HL-60/S4 treated with retinoic acid at 250 ng/mL for 4 days and 3 days (cell line): Measurements from ENCODE around the gene KLF14.
"Not testable (repeated sequence)": the region's sequence is repeated elsewhere in the genome, so short reads cannot be mapped to it uniquely, and the experiment has no call there.

Source experiments
- in situ Hi-C: fragments of 300-500 bp; cut with MboI; formaldehyde crosslinking; loops from 2 replicates; pipeline ENCODE4 v1.7.0; 2022; ENCODE audit warnings: low sequenced_read_pairs

Gene KLF14

GRCh38 chr7:130721486-130722277 is 12.3 kb downstream of the KLF14 start:
- in situ Hi-C loops: no loop called here

- in situ Hi-C loops: no loop called here
Observed at GRCh38 chr7:130719541-130719940, 14.5 kb downstream of the KLF14 start.

DNA sequence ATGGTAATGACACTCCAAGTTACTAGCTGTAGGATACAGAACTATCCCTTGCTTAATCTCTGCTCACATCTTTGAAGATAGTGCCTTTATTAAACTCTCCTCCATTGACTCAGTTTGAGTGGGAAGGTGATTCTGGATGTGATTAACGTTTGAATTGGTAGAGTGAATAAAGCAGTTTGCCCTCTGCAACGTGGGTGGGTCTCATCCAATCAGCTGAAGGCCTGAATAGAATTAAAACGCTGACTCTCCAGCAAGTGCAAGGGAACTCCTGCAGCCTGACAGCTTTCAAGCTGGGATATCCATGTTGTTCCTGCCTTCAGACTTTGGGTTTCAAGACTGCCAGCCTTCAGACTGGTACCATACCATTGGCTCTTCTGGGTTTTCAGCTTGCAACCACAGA is 21.6 kb downstream of the KLF14 start:
- in situ Hi-C loops: no loop called here

GRCh38 chr7:130708766-130709165 is 25.2 kb downstream of the KLF14 start:
- in situ Hi-C loops: no loop called here

DNA sequence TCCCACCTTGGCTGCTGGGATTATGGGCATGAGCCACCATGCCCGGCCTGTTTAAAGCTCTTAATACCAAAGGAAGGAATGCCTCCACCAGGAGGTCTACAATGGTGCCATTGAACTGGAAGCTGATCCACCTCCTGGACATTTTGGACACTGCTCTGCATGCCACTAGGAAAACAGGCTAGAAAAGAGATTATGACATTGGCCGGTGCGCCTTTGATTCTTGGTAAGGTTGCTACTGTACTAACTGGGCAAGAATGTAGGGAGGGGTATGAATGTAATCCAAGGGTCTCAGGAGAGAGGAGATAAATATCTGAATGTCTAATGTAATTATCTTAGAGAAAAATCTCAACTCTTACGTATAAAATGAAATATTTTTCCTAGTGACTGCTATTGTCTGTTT is 26.0 kb downstream of the KLF14 start:
- in situ Hi-C loops: no loop called here

GRCh38 chr7:130703851-130704250 is 30.2 kb downstream of the KLF14 start:
- in situ Hi-C loops: no loop called here

GRCh38 chr7:130701650-130702049 is 32.4 kb downstream of the KLF14 start:
- in situ Hi-C loops: no loop called here

DNA sequence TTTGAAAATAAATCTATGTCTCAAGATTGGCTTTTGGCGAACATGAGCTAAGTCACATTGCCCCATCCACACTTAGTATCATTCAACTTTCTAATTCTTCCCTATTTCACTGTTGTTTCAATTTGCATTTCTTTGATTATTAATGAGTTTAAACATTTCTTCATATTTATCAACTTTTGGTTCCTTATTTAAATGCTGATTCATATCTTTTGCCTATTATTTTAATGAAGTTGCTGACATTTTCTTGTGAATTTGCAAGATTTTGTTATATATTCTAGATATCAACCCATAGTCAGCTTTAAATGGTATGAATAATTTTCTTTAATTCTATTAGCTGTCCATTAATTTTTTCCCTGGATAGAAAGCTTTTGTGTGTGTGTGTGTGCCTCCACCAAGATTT is 33.2 kb downstream of the KLF14 start:
- in situ Hi-C loops: no loop called here

DNA sequence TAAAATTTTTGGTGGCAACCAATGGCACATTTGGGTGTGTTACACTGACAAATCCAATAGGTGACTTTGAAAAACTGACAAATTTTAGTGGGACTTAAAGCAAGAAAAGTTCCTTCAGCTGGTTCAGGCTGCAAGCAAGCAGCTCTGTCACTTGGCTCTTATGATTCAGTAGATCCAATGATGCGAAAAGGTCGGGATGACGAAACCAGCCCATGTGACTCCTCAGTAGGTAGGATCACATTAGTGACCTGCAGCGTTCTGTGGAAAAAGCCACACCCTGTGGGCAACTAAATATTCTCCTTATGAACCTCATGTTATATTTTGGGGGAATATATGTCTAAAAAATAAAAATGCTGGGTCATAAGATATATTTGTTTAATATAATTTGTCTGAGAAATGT is 34.3 kb downstream of the KLF14 start:
- in situ Hi-C loops: no loop called here

- in situ Hi-C loops: no loop called here
Observed at GRCh38 chr7:130697820-130698219, 36.2 kb downstream of the KLF14 start.

DNA sequence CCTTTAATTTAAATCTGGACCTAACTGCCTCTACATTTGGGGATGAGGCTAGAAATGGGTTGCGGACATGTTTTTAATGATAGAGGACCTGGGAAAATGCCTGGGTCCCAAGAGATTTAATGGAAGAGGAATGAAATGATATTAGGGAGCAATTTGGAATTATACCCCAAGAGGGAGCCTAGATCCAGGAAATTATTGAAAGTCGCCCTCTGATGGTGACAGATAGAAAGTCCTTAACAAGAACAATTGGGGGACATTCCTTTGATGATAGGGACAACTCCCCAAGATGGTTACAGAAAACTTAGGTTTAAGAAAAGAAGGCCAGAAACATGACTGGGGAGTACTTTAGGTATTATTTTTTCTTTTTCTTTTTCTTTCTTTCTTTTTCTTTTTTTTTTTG is 38.2 kb downstream of the KLF14 start:
- in situ Hi-C loops: no loop called here

- in situ Hi-C loops: not testable (repeated sequence)
Observed at GRCh38 chr7:130692396-130692795, 41.6 kb downstream of the KLF14 start.

GRCh38 chr7:130689683-130690082 is 44.3 kb downstream of the KLF14 start:
- in situ Hi-C loops: no loop called here

DNA sequence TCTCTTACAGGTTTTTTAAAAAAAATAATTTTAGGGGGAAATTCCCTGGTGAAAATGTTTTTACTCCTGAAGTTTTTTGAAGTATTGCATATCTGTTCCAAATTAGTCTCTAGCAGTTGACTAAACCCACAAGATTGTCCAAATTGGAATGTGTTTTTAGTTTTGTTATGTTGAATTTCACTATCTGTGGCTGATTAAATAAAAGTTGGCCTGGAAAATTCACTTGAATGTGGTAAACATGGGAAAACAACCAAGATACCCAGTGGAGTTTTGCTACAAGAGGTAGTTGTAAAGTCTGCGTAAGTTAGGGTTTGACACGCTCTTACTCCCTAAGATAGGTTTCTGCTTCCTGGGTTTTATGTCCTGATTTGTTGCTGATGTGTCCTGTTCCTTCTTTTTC is 51.0 kb downstream of the KLF14 start:
- in situ Hi-C loops: no loop called here
